Testis (tissue), 3 donors: ENCODE measurements around the gene NUMA1. TPM values are rescaled to one million over a fixed set of nuclear protein-coding genes. Genes with fewer than 3 reads are reported as not detected.

Experiments used
- DNase-seq: peaks from one replicate; pipeline ENCODE4 v3.0.0-alpha.2; 2019
- H3K27ac ChIP-seq, 2 donors: fragments of 200-600 bp; sonication (generic); one replicate each; pipeline ENCODE4 v1.5.1; 2019
- H3K27me3 ChIP-seq: fragments of 200-600 bp; sonication (generic); one replicate; pipeline ENCODE4 v1.5.1; 2019
- H3K36me3 ChIP-seq: fragments of 200-600 bp; sonication (generic); one replicate; pipeline ENCODE4 v1.5.1; 2017; ENCODE audit warnings: low read depth; ENCODE audit errors: missing control alignments
- H3K4me1 ChIP-seq: fragments of 200-600 bp; sonication (generic); one replicate; pipeline ENCODE4 v1.5.1; 2019
- H3K4me3 ChIP-seq, 2 donors: fragments of 200-600 bp; sonication (generic); one replicate each; pipeline ENCODE4 v1.5.1; 2017 to 2019
- H3K9me3 ChIP-seq: fragments of 200-600 bp; sonication (generic); one replicate; pipeline ENCODE4 v1.5.1; 2017
- POLR2A ChIP-seq: fragments of 450-650 bp; IDR thresholded peaks from one replicate; pipeline ENCODE4 v1.6.1; 2017; ENCODE audit warnings: antibody characterized with exemption, mild to moderate bottlenecking, moderate library complexity
- WGBS, 2 donors: methylation state at CpG; one replicate each; pipeline ENCODE4 v1.1.5; 2018; 5-methylcytosine and 5-hydroxymethylcytosine counted together
- intact Hi-C: fragments of 100-400 bp; cut with DNase I; formaldehyde crosslinking; loops from one replicate; pipeline ENCODE4 v1.15.1; 2023; ENCODE audit warnings: low total_unique reads
- polyA plus RNA-seq: library from polyadenylated mRNA; stranded (reverse); fragments of 350-450 nt; fragmentation: Illumina TruSeq; extraction: RNeasy Lipid Tissue Mini Kit (QIAGEN cat#74804); gene quantifications from one replicate; pipeline ENCODE4 v1.2.3, GENCODE V29; 2014; ENCODE audit warnings: low read depth, low replicate concordance; ENCODE audit not compliant: insufficient read depth
- total RNA-seq, 2 donors: library from RNA; depleted of rRNA; stranded (reverse); fragments of >200 nt; gene quantifications; one replicate each; pipeline ENCODE4 v1.2.3, GENCODE V29; 2016
- TF ChIP-seq, protein P1 (sequence below), 3 experiments: fragments of 450-650 bp in 2 of 3; fragments of 200-600 bp in 1 of 3; sonication (generic) in 1 of 3; IDR thresholded peaks; one replicate each; pipeline ENCODE4 v1.5.1; 2016 to 2019; ENCODE audit warnings: antibody characterized with exemption in 3 of 3, mild to moderate bottlenecking in 2 of 3, moderate library complexity in 1 of 3

Gene NUMA1
- total and polyA plus RNA-seq, 3 donors from 2014 or later, result 186 to 470 (median 452) TPM

DNA sequence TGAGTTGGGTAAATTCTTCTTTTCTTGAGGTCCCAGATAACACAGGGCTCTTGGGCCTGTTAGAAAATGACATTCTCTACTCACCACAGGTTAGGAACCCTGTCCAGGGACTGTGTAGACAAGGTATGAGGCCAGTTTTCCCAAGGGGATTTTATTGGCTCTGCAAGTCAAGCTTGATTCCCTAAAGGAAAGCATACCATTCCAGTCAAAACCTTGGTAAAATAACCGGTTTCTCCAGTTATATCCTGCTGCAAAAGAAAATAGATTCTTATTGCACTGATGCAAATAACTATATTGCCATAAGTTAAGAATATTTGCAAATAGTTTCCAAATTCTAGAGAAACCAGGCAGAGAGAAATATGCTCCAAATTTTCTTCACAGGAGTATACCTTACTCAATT, 45.6 kb upstream of the NUMA1 start:
- 72 to 89% methylated on average over 1 of the region's 1 CpG for WGBS, 2 donors

DNA sequence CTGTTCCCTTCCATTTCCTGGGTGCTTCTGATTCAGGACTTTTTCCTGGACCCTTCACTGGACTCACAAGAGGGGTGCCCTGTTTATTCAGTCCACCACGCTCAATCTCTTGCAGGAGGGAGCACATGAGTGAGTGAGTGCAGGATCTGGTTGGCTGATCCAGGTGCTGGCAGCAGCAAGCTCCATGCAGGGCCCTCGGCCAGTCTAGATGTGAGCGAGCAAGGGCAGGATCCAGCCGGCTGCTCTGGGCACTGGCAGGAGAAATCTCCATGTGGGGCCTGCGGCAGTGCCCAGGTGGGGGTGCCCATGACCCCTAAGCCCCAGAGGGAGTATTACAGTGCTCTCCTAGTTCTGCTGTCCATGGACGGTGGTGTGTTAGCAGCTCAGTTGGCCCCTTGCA, 43.7 kb upstream of the NUMA1 start:
- WGBS, 2 donors, result 90 to 98% methylated on average over 2 to 6 of the region's 6 CpGs
- Histone ChIP-seq H3K9me3 (no peaks in the 10 kb centered on the region), H3K27me3 (no peaks in the 10 kb centered on the region), H3K36me3 (no peaks in the 10 kb centered on the region), H3K4me1 (no peaks in the 10 kb centered on the region), H3K4me3 (no peak overlapping the region), H3K27ac (no peak overlapping the region)
- no peak for DNase-seq
- TF ChIP-seq POLR2A, result no peak
- TF ChIP-seq, protein P1, sequence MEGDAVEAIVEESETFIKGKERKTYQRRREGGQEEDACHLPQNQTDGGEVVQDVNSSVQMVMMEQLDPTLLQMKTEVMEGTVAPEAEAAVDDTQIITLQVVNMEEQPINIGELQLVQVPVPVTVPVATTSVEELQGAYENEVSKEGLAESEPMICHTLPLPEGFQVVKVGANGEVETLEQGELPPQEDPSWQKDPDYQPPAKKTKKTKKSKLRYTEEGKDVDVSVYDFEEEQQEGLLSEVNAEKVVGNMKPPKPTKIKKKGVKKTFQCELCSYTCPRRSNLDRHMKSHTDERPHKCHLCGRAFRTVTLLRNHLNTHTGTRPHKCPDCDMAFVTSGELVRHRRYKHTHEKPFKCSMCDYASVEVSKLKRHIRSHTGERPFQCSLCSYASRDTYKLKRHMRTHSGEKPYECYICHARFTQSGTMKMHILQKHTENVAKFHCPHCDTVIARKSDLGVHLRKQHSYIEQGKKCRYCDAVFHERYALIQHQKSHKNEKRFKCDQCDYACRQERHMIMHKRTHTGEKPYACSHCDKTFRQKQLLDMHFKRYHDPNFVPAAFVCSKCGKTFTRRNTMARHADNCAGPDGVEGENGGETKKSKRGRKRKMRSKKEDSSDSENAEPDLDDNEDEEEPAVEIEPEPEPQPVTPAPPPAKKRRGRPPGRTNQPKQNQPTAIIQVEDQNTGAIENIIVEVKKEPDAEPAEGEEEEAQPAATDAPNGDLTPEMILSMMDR (IDR thresholded peaks at IDR 0.05), result no peak
- intact Hi-C loops, result no loop called here

More for the DNA sequence above, 45.6 kb upstream of the NUMA1 start:
- Histone ChIP-seq H3K9me3 (no peaks in the 10 kb centered on the region), H3K4me1 (no peaks in the 10 kb centered on the region), H3K27ac (no peak overlapping the region), H3K36me3 (no peaks in the 10 kb centered on the region), H3K27me3 (no peaks in the 10 kb centered on the region), H3K4me3 (no peak overlapping the region)
- intact Hi-C loops, result no loop called here
- no peak for TF ChIP-seq POLR2A
- TF ChIP-seq, protein P1 (IDR thresholded peaks at IDR 0.05), result no peak
- no peak for DNase-seq

DNA sequence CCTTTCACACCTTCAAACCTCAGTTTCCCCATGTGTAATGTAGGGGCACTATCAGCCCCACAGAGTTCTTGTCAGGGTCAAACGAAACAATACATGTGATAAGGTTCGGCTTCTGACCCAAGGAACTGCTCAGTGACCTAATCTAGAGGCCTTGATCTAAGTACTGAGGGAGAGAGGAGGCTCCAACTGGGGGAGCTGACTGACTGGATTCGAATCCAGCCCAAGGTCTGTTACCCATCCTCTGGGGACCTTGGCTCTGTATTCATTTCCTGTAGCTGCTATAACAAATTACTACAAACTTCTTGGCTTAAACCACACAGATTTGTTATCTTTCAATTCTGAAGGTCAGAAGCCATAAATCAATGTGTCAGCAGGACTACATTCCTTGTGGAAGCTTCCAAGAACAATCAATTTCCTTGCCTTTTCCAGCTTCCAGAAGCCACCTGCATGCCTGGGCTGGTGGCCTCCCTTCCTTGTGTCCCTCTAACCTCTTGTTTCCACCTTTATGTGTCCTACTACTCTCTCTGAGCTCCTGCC, 42.8 kb upstream of the NUMA1 start:
- no peaks in the 10 kb centered on the region for H3K9me3 ChIP-seq
- H3K27ac ChIP-seq, result no peak overlapping the region
- WGBS, 2 donors, result 40 to 48% methylated on average over 3 of the region's 3 CpGs
- DNase-seq, result no peak
- intact Hi-C loops, result no loop called here
- no peaks in the 10 kb centered on the region for H3K4me1 ChIP-seq
- no peak overlapping the region for H3K4me3 ChIP-seq
- no peak for TF ChIP-seq POLR2A
- TF ChIP-seq, protein P1 (IDR thresholded peaks at IDR 0.05), result no peak
- no peaks in the 10 kb centered on the region for H3K36me3 ChIP-seq
- no peaks in the 10 kb centered on the region for H3K27me3 ChIP-seq

DNA sequence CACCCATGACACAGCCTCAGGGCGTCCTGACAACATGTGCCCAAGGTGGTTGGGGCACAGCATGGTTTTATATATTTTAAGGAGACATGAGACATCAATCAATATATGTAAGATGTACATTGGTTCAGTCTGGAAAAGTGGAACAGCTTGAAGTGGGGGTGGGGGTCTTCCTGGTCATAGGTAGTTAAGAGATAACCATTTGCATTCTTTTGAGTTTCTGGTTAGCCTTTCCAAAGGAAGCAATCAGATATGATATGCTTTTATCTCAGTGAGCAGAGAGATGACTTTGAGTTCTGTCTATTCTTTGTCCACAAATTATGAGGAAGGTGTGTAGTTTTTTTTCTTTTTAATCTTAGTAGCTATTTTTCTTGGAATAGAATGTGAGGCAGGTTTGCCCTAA, 42.3 kb upstream of the NUMA1 start:
- 90 to 92% methylated on average over 1 of the region's 1 CpG for WGBS, 2 donors
- TF ChIP-seq, protein P1 (IDR thresholded peaks at IDR 0.05), result no peak
- no peak for TF ChIP-seq POLR2A
- intact Hi-C loops, result no loop called here
- no peaks in the 10 kb centered on the region for H3K9me3 ChIP-seq
- no peaks in the 10 kb centered on the region for H3K27me3 ChIP-seq
- H3K4me1 ChIP-seq, result no peaks in the 10 kb centered on the region
- no peak for DNase-seq
- no peaks in the 10 kb centered on the region for H3K36me3 ChIP-seq
- H3K27ac ChIP-seq, result no peak overlapping the region
- H3K4me3 ChIP-seq, result no peak overlapping the region

DNA sequence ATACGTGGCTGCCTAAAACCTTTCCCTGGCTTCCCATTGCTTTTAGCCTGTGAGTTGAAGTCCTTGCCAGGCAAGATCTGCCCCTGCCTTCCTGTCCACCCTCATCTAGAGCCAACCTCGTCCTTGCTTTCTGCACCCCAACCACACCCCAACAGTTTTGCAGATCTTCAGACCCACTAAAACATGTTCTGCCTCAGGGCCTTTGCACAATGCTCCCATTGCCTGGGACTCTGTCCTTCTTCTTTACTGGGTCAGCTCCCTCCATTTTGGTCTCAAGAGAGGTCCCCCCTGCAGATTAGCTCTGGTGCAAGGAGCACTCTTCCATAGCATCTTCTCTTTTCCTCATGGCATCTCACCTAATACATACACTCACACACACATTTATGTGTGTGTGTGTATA, 40.6 kb upstream of the NUMA1 start:
- DNase-seq, result no peak
- Histone ChIP-seq H3K36me3 (no peaks in the 10 kb centered on the region), H3K9me3 (no peaks in the 10 kb centered on the region), H3K27me3 (no peaks in the 10 kb centered on the region), H3K4me1 (no peaks in the 10 kb centered on the region), H3K27ac (no peak overlapping the region), H3K4me3 (no peak overlapping the region)
- 76 to 89% methylated on average over 2 of the region's 2 CpGs for WGBS, 2 donors
- intact Hi-C loops, result no loop called here
- TF ChIP-seq, protein P1 (IDR thresholded peaks at IDR 0.05), result no peak
- TF ChIP-seq POLR2A, result no peak
